Keratinocyte (primary cell): Measurements from ENCODE around the gene ZDHHC20. TPM values are rescaled to one million over a fixed set of nuclear protein-coding genes. Genes with fewer than 3 reads are reported as not detected.

Experiments used
- DNase-seq: peaks from one replicate; pipeline ENCODE4 v3.0.0-alpha.2; 2011; ENCODE audit warnings: low read depth, missing footprints, low spot score
- FAIRE-seq: peaks from 2 replicates; lab custom pipeline; 2011; peaks lifted over from hg19 to GRCh38; lab: Jason Lieb, UNC
- H2AFZ ChIP-seq: 2 replicates; pipeline ENCODE4 v1.6.0; 2012; ENCODE audit warnings: low read length, control low read depth, inconsistent platforms; ENCODE audit not compliant: control insufficient read depth
- H3K27ac ChIP-seq: 2 replicates; pipeline ENCODE4 v1.5.1; 2011; ENCODE audit warnings: low read length; ENCODE audit not compliant: control insufficient read depth, insufficient read depth
- H3K27me3 ChIP-seq: 3 replicates; pipeline ENCODE4 v1.6.0; 2011; ENCODE audit warnings: low read length; ENCODE audit not compliant: control insufficient read depth, insufficient read depth; ENCODE audit errors: extremely low read depth
- H3K36me3 ChIP-seq, 2 experiments: 2 replicates in 1 of 2; 3 replicates in 1 of 2; pipeline ENCODE4 v1.5.1; 2011; ENCODE audit warnings: low read length in 2 of 2, mild to moderate bottlenecking in 1 of 2; ENCODE audit not compliant: control insufficient read depth in 2 of 2, insufficient read depth in 2 of 2; ENCODE audit errors: extremely low read depth in 1 of 2
- H3K4me1 ChIP-seq: 3 replicates; pipeline ENCODE4 v1.5.1; 2011; ENCODE audit warnings: low read length; ENCODE audit not compliant: control insufficient read depth, insufficient read depth; ENCODE audit errors: extremely low read depth
- H3K4me2 ChIP-seq: 3 replicates; pipeline ENCODE4 v1.6.0; 2011; ENCODE audit warnings: low read depth, low read length; ENCODE audit not compliant: control insufficient read depth, insufficient read depth; ENCODE audit errors: extremely low read depth
- H3K4me3 ChIP-seq, 3 experiments: fragments of 200-600 bp in 1 of 3; sonication (generic) in 1 of 3; 2 replicates in 2 of 3; 3 replicates in 1 of 3; pipeline ENCODE4 v1.5.1; 2011 to 2016; ENCODE audit warnings: low read length in 3 of 3, mild to moderate bottlenecking in 3 of 3, control low read depth in 2 of 3, inconsistent platforms in 1 of 3, low read depth in 1 of 3, mixed read lengths in 1 of 3, mixed run types in 1 of 3, moderate library complexity in 1 of 3; ENCODE audit not compliant: control insufficient read depth in 2 of 3, insufficient read depth in 2 of 3; ENCODE audit errors: extremely low read depth in 1 of 3
- H3K79me2 ChIP-seq: 2 replicates; pipeline ENCODE4 v1.6.0; 2012; ENCODE audit warnings: low read length; ENCODE audit not compliant: control insufficient read depth, insufficient read depth
- H3K9ac ChIP-seq: 3 replicates; pipeline ENCODE4 v1.6.0; 2011; ENCODE audit warnings: low read length; ENCODE audit not compliant: control insufficient read depth, insufficient read depth; ENCODE audit errors: extremely low read depth
- H3K9me1 ChIP-seq: 3 replicates; pipeline ENCODE4 v1.6.0; 2011; ENCODE audit warnings: low read length; ENCODE audit not compliant: control insufficient read depth, insufficient read depth; ENCODE audit errors: extremely low read depth
- H3K9me3 ChIP-seq: 2 replicates; pipeline ENCODE4 v1.5.1; 2012; ENCODE audit warnings: low read depth, low read length; ENCODE audit not compliant: control insufficient read depth
- H4K20me1 ChIP-seq: 3 replicates; pipeline ENCODE4 v1.6.0; 2011; ENCODE audit warnings: low read length; ENCODE audit not compliant: control insufficient read depth, insufficient read depth; ENCODE audit errors: extremely low read depth
- CTCF ChIP-seq, 3 experiments: IDR thresholded peaks in 1 of 3; conservative IDR thresholded peaks in 1 of 3; optimal IDR thresholded peaks in 1 of 3; 2 replicates in 2 of 3; 3 replicates in 1 of 3; pipeline versions ENCODE3 to v1.5.1; 2011; ENCODE audit warnings: low read length in 3 of 3, mild to moderate bottlenecking in 3 of 3, moderate library complexity in 2 of 3, control low read depth in 1 of 3, inconsistent platforms in 1 of 3; ENCODE audit not compliant: insufficient read depth in 2 of 3; ENCODE audit errors: extremely low read depth in 1 of 3
- EZH2 ChIP-seq: IDR thresholded peaks from one replicate; pipeline ENCODE4 v1.6.1; 2012; ENCODE audit warnings: inconsistent platforms, mild to moderate bottlenecking, low read length, moderate library complexity
- dilution Hi-C: fragments of 300-500 bp; cut with MboI; formaldehyde crosslinking; loops from one replicate; pipeline ENCODE4 v1.7.0; 2020; ENCODE audit warnings: low sequenced_read_pairs; ENCODE audit not compliant: extremely low pct_ligation_motif_present
- polyA plus RNA-seq, 5 experiments: library from polyadenylated mRNA; depleted of rRNA in 3 of 5; stranded (reverse) in 3 of 5; stranded (forward) in 1 of 5; unstranded in 1 of 5; fragments of >200 nt; gene quantifications; 1 replicate in 1 of 5; 2 replicates in 3 of 5; 3 replicates in 1 of 5; pipeline versions ENCODE4 v1.2.1 to v1.2.3, GENCODE V29; 2011 to 2012; ENCODE audit warnings: missing spikeins in 2 of 5, low read depth in 1 of 5, low replicate concordance in 1 of 5

ZDHHC20 gene
- polyA plus RNA-seq, 1 donor (not counting 4 experiments of a cell fraction or from before 2014, with no cell fraction given): 45.8 TPM

DNA sequence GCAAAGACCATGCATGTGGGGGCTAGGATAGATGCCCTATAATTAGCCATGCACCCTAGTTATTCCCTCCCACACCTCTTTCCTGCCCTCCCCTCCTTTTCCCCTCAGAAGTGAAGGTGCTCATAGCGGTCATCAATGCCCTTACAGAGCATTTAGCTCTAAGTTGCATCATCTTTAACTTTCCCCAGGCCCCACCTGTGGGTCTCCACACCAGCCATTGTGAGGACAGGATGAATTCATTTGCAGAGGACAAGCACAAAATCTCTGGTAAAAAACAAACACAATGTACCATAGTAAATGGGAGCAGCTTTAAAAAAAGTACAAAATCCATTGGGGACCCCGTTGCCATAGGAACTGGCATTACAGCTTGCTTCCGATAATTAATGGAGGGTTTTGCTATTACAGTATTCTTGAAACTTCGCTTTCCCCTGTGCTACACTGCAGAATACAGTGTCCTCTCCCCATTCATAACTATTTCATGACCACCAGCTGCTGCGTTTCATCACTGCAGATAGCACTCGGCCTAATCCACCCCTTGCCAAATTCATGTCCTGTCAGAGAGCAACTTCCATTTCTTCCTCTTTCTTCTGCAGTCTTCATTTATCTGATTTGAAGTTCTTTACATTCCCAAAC is 110.5 kb downstream of the ZDHHC20 start:
- no peaks in the 10 kb centered on the region for H3K79me2 ChIP-seq
- dilution Hi-C loops: no loop called here
- no peak for TF ChIP-seq CTCF (optimal IDR thresholded peaks at IDR 0.05 in 1 of 3, IDR thresholded peaks at IDR 0.05 in 1 of 3, conservative IDR thresholded peaks at IDR 0.05 in 1 of 3; ENCODE audit: extremely low read depth in 1 of 3, insufficient read depth in 2 of 3, low read length in 3 of 3)
- TF ChIP-seq EZH2: no peak
- no peaks in the 10 kb centered on the region for H3K9me3 ChIP-seq
- no peaks in the 10 kb centered on the region for H3K9me1 ChIP-seq
- H2AFZ ChIP-seq: no peak overlapping the region
- DNase-seq (no peak), FAIRE-seq (no peak)
- H3K4me2 ChIP-seq: no peak overlapping the region
- H3K9ac ChIP-seq: no peak overlapping the region
- H4K20me1 ChIP-seq: no peaks in the 10 kb centered on the region
- H3K4me1 ChIP-seq: no peaks in the 10 kb centered on the region
- H3K27me3 ChIP-seq: no peaks in the 10 kb centered on the region
- H3K27ac ChIP-seq: no peak overlapping the region
- H3K4me3 ChIP-seq: no peak overlapping the region
- H3K36me3 ChIP-seq: no peaks in the 10 kb centered on the region

DNA sequence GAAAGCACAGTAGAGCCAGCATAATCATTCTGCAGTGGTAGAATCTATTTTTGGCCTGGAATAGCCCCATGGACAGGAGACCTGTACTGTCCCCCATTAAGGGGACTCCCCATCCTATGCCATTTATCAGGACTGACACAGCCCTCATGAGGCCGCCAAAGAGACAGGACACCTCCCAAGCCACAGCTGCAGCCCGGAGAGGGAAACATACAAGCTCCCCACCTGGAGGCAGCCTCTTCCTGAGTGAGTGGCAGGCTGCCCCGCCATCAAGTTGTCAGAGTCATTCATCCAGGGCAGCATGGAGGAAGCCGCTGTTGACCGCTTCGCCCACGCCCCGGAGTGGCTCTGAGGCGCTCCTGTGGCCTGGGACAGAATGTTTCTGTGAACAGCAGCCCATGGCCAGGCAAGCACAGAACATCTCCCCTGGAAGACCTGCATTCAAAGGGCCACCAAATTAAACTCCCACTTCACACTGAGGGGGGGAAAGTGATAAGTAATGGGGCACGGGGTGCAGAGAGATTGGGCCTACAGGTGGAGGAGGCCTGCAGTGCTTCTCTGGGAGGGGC is 111.3 kb downstream of the ZDHHC20 start:
- no peak overlapping the region for H3K9ac ChIP-seq
- no peak for DNase-seq
- no peaks in the 10 kb centered on the region for H3K36me3 ChIP-seq
- H4K20me1 ChIP-seq: no peaks in the 10 kb centered on the region
- H3K4me3 ChIP-seq: no peak overlapping the region
- H2AFZ ChIP-seq: no peak overlapping the region
- TF ChIP-seq EZH2 (no peak), CTCF (optimal IDR thresholded peaks at IDR 0.05 in 1 of 3, IDR thresholded peaks at IDR 0.05 in 1 of 3, conservative IDR thresholded peaks at IDR 0.05 in 1 of 3; ENCODE audit: extremely low read depth in 1 of 3, insufficient read depth in 2 of 3, low read length in 3 of 3) (no peak)
- dilution Hi-C loops: no loop called here
- no peaks in the 10 kb centered on the region for H3K27me3 ChIP-seq
- H3K27ac ChIP-seq: no peak overlapping the region
- no peaks in the 10 kb centered on the region for H3K79me2 ChIP-seq
- FAIRE-seq: no peak
- H3K4me1 ChIP-seq: no peaks in the 10 kb centered on the region
- H3K9me1 ChIP-seq: no peaks in the 10 kb centered on the region
- no peak overlapping the region for H3K4me2 ChIP-seq
- no peaks in the 10 kb centered on the region for H3K9me3 ChIP-seq
